Loucy (cell line): ENCODE data around the gene ELMO1.

ENCODE experiments used
- H2AFZ ChIP-seq: fragments of 200-600 bp; sonication (generic); 2 replicates; pipeline ENCODE4 v1.6.0; 2016; ENCODE audit warnings: antibody characterized with exemption, mild to moderate bottlenecking, low read length, moderate library complexity
- H3F3A ChIP-seq: fragments of 200-600 bp; 2 replicates; pipeline ENCODE4 v1.6.0; 2016; ENCODE audit warnings: antibody characterized with exemption, low read depth, mild to moderate bottlenecking
- H3K27me3 ChIP-seq: fragments of 200-600 bp; sonication (generic); 2 replicates; pipeline ENCODE4 v1.6.1; 2014; ENCODE audit warnings: low read length, mild to moderate bottlenecking; ENCODE audit not compliant: insufficient read depth, poor library complexity, severe bottlenecking
- H3K36me3 ChIP-seq: fragments of 200-600 bp; sonication (generic); 2 replicates; pipeline ENCODE4 v1.6.1; 2016; ENCODE audit warnings: low read length; ENCODE audit not compliant: insufficient read depth
- H3K4me1 ChIP-seq: fragments of 200-600 bp; sonication (generic); 2 replicates; pipeline ENCODE4 v1.5.1; 2014; ENCODE audit warnings: low read length, mild to moderate bottlenecking; ENCODE audit not compliant: insufficient read depth, poor library complexity, severe bottlenecking
- H3K4me2 ChIP-seq: fragments of 200-600 bp; sonication (generic); 2 replicates; pipeline ENCODE4 v1.6.0; 2014; ENCODE audit warnings: antibody characterized with exemption, low read length, low read depth, mild to moderate bottlenecking; ENCODE audit not compliant: poor library complexity, severe bottlenecking
- H3K4me3 ChIP-seq: fragments of 200-600 bp; sonication (generic); 2 replicates; pipeline ENCODE4 v1.5.1; 2014; ENCODE audit warnings: low read length, mild to moderate bottlenecking, mixed read lengths; ENCODE audit not compliant: poor library complexity, severe bottlenecking
- H3K79me2 ChIP-seq: fragments of 200-600 bp; sonication (generic); 2 replicates; pipeline ENCODE4 v1.6.1; 2014; ENCODE audit warnings: low read length; ENCODE audit not compliant: insufficient read depth
- H3K9ac ChIP-seq: fragments of 200-600 bp; sonication (generic); 2 replicates; pipeline ENCODE4 v1.6.0; 2014; ENCODE audit warnings: mild to moderate bottlenecking, low read depth, low read length, moderate library complexity; ENCODE audit not compliant: poor library complexity, severe bottlenecking
- H3K9me2 ChIP-seq: fragments of 200-600 bp; sonication (generic); replicated peaks from 2 replicates; pipeline ENCODE4 v1.6.1; 2016; ENCODE audit warnings: low read depth, low read length, mixed read lengths
- H3K9me3 ChIP-seq: fragments of 200-600 bp; sonication (generic); 2 replicates; pipeline ENCODE4 v1.6.1; 2014; ENCODE audit warnings: mild to moderate bottlenecking, antibody characterized with exemption, low read length, low read depth; ENCODE audit not compliant: insufficient read depth
- H4K20me1 ChIP-seq: fragments of 200-600 bp; sonication (generic); 2 replicates; pipeline ENCODE4 v1.6.0; 2014; ENCODE audit warnings: antibody characterized with exemption, low read length, mild to moderate bottlenecking; ENCODE audit not compliant: insufficient read depth, poor library complexity, severe bottlenecking
- CTCF ChIP-seq: fragments of 200-600 bp; sonication (generic); conservative IDR thresholded peaks from 2 replicates; pipeline ENCODE4 v1.5.1; 2014; ENCODE audit warnings: mild to moderate bottlenecking, antibody characterized with exemption, low read length
- EZH2phosphoT487 ChIP-seq: fragments of 200-600 bp; IDR thresholded peaks from 2 replicates; pipeline ENCODE4 v1.6.1; 2018; ENCODE audit warnings: antibody characterized with exemption, mild to moderate bottlenecking, moderate library complexity, borderline replicate concordance

ELMO1 gene

DNA sequence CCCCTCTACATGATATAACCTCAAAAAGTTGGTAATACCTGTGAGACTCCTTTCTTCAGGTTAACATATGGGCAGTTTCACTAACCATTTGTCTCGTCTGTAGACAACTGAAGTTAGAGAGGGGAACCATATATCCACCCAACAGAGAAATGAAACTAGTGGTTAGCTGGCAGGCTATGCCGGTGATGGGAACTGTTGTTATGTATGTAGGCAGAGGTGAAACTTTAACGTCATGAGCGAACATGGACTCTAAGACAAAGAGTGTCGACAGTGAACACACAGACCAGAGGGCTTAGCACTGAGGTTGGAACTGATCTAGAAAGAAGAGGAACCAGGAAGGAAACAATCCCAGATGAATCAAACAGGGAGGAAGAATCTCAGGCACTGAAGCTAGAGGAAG lies 112.4 kb downstream of the ELMO1 start:
- H3K4me1 ChIP-seq, result peaks cover 58% of the 10 kb centered on the region
- H3K36me3 ChIP-seq, result peaks cover 22% of the 10 kb centered on the region
- H3K9me2 ChIP-seq, result no peaks in the 10 kb centered on the region
- no peak overlapping the region for H3K4me3 ChIP-seq
- TF ChIP-seq CTCF (no peak), EZH2phosphoT487 (no peak)
- H3K9ac ChIP-seq, result no peak overlapping the region
- H3K79me2 ChIP-seq, result peaks cover 100% of the 10 kb centered on the region
- H3K9me3 ChIP-seq, result peaks cover 3% of the 10 kb centered on the region; the same call in 1 of the 2 replicates
- no peaks in the 10 kb centered on the region for H3K27me3 ChIP-seq
- H4K20me1 ChIP-seq, result peaks cover 68% of the 10 kb centered on the region
- no peak overlapping the region for H2AFZ ChIP-seq
- H3F3A ChIP-seq, result no peaks in the 10 kb centered on the region
- H3K4me2 ChIP-seq, result peak overlapping the region; percentile 7

DNA sequence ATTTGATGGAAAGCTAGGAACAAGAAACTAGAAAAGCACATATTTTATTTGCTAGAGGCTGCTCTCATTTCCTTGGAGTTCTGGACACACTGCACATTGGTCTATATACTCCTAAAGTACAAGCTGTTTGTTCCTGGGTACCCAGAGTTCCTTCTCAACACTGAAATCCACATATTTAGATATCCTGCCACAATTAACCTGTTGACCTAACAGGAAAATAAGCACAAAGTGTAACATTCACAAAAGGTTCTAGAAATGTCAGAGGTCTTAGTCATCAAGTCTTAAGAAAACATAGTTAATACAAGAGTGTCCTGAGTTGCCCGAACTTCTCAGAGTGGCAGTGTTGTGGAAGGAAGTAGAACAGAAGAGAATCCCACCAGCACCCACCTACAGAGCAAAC lies 115.6 kb downstream of the ELMO1 start:
- no peak overlapping the region for H3K9ac ChIP-seq
- peaks cover 56% of the 10 kb centered on the region for H4K20me1 ChIP-seq
- no peak for TF ChIP-seq EZH2phosphoT487
- TF ChIP-seq CTCF, result no peak
- peak overlapping the region; percentile 7 for H3K4me2 ChIP-seq
- peaks cover 44% of the 10 kb centered on the region for H3K36me3 ChIP-seq
- peak overlapping the region; percentile 8 for H3K4me3 ChIP-seq
- no peaks in the 10 kb centered on the region for H3K9me2 ChIP-seq
- H3K4me1 ChIP-seq, result peaks cover 29% of the 10 kb centered on the region
- peaks cover 15% of the 10 kb centered on the region; the same call in 1 of the 2 replicates for H3K9me3 ChIP-seq
- no peaks in the 10 kb centered on the region for H3K27me3 ChIP-seq
- peaks cover 97% of the 10 kb centered on the region for H3K79me2 ChIP-seq
- no peaks in the 10 kb centered on the region for H3F3A ChIP-seq
- no peak overlapping the region for H2AFZ ChIP-seq

GRCh38 chr7:37332243-37333016 lies 116.2 kb downstream of the ELMO1 start:
- H3K9me2 ChIP-seq, result no peaks in the 10 kb centered on the region
- H3K4me2 ChIP-seq, result peak overlapping the region; percentile 7
- H4K20me1 ChIP-seq, result peaks cover 50% of the 10 kb centered on the region
- H2AFZ ChIP-seq, result no peak overlapping the region
- H3K4me1 ChIP-seq, result peaks cover 22% of the 10 kb centered on the region
- H3K79me2 ChIP-seq, result peaks cover 97% of the 10 kb centered on the region
- H3K9me3 ChIP-seq, result peaks cover 15% of the 10 kb centered on the region; the same call in 1 of the 2 replicates
- no peaks in the 10 kb centered on the region for H3F3A ChIP-seq
- no peak overlapping the region for H3K4me3 ChIP-seq
- no peaks in the 10 kb centered on the region for H3K27me3 ChIP-seq
- no peak for TF ChIP-seq CTCF
- TF ChIP-seq EZH2phosphoT487, result no peak
- H3K9ac ChIP-seq, result no peak overlapping the region
- peaks cover 47% of the 10 kb centered on the region for H3K36me3 ChIP-seq
